Chondrocyte (in vitro differentiated cells): Measurements from ENCODE around the gene RAB1A. TPM values are rescaled to one million over a fixed set of nuclear protein-coding genes. Genes with fewer than 3 reads are reported as not detected.
A peak's percentile ranks its signal among the peaks of the same experiment; 100 is the strongest.

Experiments
- DNase-seq: peaks from one replicate; pipeline ENCODE4 v3.0.0; 2021; ENCODE audit warnings: mixed read lengths, low spot score
- H3K27ac Mint-ChIP-seq: one replicate; pipeline ENCODE4 v1.8.0; 2021; ENCODE audit warnings: mild to moderate bottlenecking, moderate library complexity, mixed read lengths; ENCODE audit not compliant: unreplicated experiment
- H3K27me3 Mint-ChIP-seq: 2 replicates; pipeline ENCODE4 v1.8.0; 2021; ENCODE audit warnings: low read depth, mixed read lengths
- H3K36me3 Mint-ChIP-seq: 2 replicates; pipeline ENCODE4 v1.8.0; 2021; ENCODE audit warnings: low read depth, mixed read lengths
- H3K4me1 Mint-ChIP-seq: 2 replicates; pipeline ENCODE4 v1.8.0; 2021; ENCODE audit warnings: low read depth, mild to moderate bottlenecking, mixed read lengths
- H3K4me3 Mint-ChIP-seq: one replicate; pipeline ENCODE4 v1.8.0; 2021; ENCODE audit warnings: mild to moderate bottlenecking, moderate library complexity, mixed read lengths; ENCODE audit not compliant: unreplicated experiment
- H3K9me3 Mint-ChIP-seq: 2 replicates; pipeline ENCODE4 v1.8.0; 2021; ENCODE audit warnings: low read depth, mixed read lengths
- CTCF ChIP-seq: fragments of 200-600 bp; sonication (generic); IDR thresholded peaks from 2 replicates; pipeline ENCODE4 v1.5.0; 2021; ENCODE audit warnings: antibody characterized with exemption, mild to moderate bottlenecking, moderate library complexity
- total RNA-seq: library from RNA; stranded (reverse); gene quantifications from 3 replicates; pipeline ENCODE4 v1.2.1, GENCODE V29; 2021

The RAB1A gene
- total RNA-seq, 1 donor from 2014 or later: 192 TPM

GRCh38 chr2:65071499-65072180, 58.3 kb downstream of the RAB1A start:
- Mint-ChIP-seq H3K27me3 (no peaks in the 10 kb centered on the region), H3K9me3 (no peaks in the 10 kb centered on the region), H3K27ac (peak overlapping the region; percentile 57), H3K4me1 (peaks cover 41% of the 10 kb centered on the region), H3K4me3 (no peak overlapping the region), H3K36me3 (peaks cover 13% of the 10 kb centered on the region)
- TF ChIP-seq CTCF: peak; percentile 57
- DNase-seq: no peak

GRCh38 chr2:65070856-65071255, 59.0 kb downstream of the RAB1A start:
- H3K9me3 Mint-ChIP-seq: no peaks in the 10 kb centered on the region
- H3K36me3 Mint-ChIP-seq: peaks cover 13% of the 10 kb centered on the region
- DNase-seq: no peak
- no peak for TF ChIP-seq CTCF
- H3K27ac Mint-ChIP-seq: peak overlapping the region; percentile 94
- no peaks in the 10 kb centered on the region for H3K27me3 Mint-ChIP-seq
- H3K4me1 Mint-ChIP-seq: peaks cover 35% of the 10 kb centered on the region
- no peak overlapping the region for H3K4me3 Mint-ChIP-seq

GRCh38 chr2:65070172-65070830, 59.6 kb downstream of the RAB1A start:
- H3K9me3 Mint-ChIP-seq: no peaks in the 10 kb centered on the region
- TF ChIP-seq CTCF: peak; percentile 59
- peak overlapping the region; percentile 94 for H3K27ac Mint-ChIP-seq
- H3K4me1 Mint-ChIP-seq: peaks cover 35% of the 10 kb centered on the region
- no peak for DNase-seq
- no peak overlapping the region for H3K4me3 Mint-ChIP-seq
- H3K27me3 Mint-ChIP-seq: no peaks in the 10 kb centered on the region
- peaks cover 13% of the 10 kb centered on the region for H3K36me3 Mint-ChIP-seq

- peak overlapping the region; percentile 36 for H3K27ac Mint-ChIP-seq
- H3K4me3 Mint-ChIP-seq: no peak overlapping the region
- peaks cover 44% of the 10 kb centered on the region for H3K4me1 Mint-ChIP-seq
- peaks cover 13% of the 10 kb centered on the region for H3K36me3 Mint-ChIP-seq
- DNase-seq: no peak
- no peaks in the 10 kb centered on the region for H3K27me3 Mint-ChIP-seq
- TF ChIP-seq CTCF: no peak
- no peaks in the 10 kb centered on the region for H3K9me3 Mint-ChIP-seq
These were observed 60.5 kb downstream of the RAB1A start for GRCh38 chr2:65069439-65069824.

GRCh38 chr2:65067806-65068553, 61.9 kb downstream of the RAB1A start:
- TF ChIP-seq CTCF: no peak

More at GRCh38 chr2:65067806-65068553, 61.9 kb downstream of the RAB1A start:
- Mint-ChIP-seq H3K27ac (no peak overlapping the region), H3K9me3 (no peaks in the 10 kb centered on the region), H3K4me3 (no peak overlapping the region), H3K36me3 (peaks cover 8% of the 10 kb centered on the region), H3K4me1 (peaks cover 58% of the 10 kb centered on the region), H3K27me3 (no peaks in the 10 kb centered on the region)
- DNase-seq: no peak
